ENCODE results near the gene DTNB. TPM values are rescaled to one million over a fixed set of nuclear protein-coding genes. Genes with fewer than 3 reads are reported as not detected.

DTNB gene
- total RNA-seq, 1 donor from 2014 or later: 5.9 TPM

DNA sequence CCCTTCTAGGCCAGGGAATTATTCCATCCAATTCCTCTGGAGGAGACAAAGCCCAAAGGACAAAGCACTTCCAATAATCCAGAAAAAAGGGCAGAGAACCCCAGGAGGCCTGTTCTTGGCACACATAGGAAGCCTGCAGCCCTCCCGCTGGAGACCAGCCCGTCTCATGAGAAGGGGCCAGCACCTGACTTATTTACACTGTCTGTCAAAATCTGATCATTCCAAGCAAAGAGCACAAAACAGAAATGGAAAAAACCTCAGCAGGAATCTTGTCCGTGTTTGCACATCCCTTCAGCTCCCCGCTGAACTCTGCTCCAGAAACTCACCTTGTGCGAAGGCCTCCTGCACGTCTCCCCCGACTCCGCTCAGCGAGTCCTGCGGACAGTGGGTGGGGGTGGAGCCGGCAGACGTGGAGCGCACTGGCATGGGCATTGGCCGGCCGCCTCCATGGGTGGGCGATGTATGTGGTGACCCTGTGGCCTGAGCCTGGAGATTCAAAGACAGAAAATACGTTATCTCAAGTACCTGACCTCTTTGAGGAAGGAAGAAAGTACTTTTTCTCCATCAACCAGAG, 285.4 kb downstream of the DTNB start:
- intact Hi-C loops (cut with micrococcal nuclease): no loop called here
- DNase-seq (no peak), ATAC-seq (no peak)

DNA sequence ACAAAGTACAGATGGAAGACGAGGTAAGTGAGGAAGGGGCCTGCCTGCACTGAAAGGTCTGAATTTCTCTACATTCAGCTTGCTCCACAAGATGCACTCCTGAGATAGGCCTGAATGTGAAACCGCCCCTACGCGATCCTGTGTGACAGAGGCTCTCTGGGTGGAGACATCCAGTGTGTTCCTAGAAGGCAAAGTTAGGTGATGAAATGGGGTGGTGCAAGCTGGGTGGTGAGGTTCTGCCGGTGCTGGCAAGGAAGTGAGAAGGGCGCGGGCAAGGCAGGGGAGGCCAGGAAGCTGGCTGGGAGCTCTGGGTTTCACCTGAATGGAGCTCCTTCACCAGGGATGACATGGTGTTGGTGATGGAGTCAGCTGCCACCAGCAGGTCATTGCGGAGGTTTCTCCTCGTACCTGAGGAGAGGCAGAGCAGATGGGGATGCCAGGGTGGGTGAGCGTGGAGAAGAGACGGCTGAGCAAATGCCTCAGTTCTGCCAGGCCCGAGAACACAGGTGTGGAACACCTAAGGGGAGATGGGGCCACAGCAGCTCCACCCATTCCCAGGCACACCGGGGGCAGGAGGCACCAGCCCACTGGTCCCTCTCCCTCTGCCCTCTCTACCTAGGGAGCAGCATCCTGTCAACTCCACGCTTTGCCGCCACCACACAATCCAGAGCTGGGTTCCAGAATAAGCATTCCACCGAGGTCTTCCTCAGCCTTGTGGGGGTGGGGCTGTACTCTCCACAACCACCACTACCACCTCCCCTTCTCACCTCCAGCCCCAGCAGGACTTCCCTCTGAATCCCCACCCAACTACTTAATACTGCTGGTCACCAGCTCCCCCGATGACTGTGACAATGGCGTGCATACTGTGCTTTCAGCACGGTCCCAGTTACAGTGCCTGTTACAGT, 286.2 kb downstream of the DTNB start:
- intact Hi-C loops (cut with micrococcal nuclease): no loop called here
- DNase-seq: no peak

DNA sequence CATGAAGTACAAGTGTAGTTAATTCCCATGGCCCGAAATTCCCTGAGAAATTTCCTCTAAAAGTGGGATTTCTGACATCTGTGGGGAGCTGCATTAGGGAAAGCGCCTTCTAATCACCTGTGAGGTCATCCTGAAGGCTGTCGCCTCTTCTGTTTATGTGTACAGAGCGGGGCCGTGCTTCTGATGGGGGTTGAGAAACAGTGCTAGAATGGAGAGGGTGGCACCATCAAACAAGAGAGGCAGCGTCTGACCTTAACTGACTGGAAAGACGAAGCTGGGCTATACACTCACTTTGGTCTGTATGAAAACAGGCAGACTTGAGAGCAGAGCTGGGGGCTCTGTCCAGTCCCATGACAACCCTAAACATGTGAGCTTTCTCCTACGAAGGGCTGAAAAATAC, 287.5 kb downstream of the DTNB start:
- ATAC-seq: no peak

More for the DNA sequence above, 286.2 kb downstream of the DTNB start:
- no peak for ATAC-seq

DNA sequence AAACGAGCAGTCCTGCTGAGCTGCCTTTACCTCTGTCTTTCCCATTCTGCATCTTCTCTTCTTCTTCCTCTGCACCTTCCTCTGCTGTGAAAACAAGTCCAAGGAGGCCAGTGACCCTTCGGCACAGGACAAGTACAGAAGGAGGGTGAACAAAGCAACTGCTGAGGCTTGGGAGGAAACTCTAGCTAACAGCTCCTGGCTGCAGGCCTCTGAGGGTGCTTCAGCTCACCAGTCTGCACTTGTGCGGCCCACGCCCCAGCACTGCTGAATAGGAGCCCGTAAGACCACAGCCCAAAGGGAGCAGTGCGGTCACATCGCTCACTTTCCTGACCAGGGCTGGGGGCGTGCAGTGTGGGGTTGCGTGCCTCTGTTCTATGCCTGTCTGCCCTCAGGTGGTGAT, 289.6 kb downstream of the DTNB start:
- DNase-seq (no peak), ATAC-seq (no peak)
- intact Hi-C loops (cut with micrococcal nuclease): no loop called here

More for the DNA sequence above, 287.5 kb downstream of the DTNB start:
- DNase-seq: no peak
- intact Hi-C loops (cut with micrococcal nuclease): no loop called here

DNA sequence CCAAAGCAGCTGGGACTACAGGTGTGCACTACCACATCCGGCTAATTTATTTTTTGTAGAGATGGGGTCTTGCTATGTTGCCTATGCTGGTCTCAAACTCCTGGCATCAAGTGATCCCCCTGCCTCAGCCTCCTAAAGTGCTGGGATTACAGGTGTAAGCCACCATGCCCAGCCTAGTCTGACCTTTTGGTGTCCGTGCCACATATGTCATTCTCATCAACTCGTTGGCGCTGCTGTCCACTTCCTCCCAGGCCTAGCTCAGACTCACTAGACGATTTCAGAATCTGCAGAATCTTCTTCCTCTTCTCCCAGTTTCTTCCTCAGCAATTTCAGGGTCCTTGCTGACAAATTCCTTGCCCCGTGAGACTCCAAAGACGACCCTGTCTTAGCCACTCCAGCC, 291.9 kb downstream of the DTNB start:
- intact Hi-C loops (cut with micrococcal nuclease): no loop called here
- ATAC-seq (no peak), DNase-seq (no peak)

DNA sequence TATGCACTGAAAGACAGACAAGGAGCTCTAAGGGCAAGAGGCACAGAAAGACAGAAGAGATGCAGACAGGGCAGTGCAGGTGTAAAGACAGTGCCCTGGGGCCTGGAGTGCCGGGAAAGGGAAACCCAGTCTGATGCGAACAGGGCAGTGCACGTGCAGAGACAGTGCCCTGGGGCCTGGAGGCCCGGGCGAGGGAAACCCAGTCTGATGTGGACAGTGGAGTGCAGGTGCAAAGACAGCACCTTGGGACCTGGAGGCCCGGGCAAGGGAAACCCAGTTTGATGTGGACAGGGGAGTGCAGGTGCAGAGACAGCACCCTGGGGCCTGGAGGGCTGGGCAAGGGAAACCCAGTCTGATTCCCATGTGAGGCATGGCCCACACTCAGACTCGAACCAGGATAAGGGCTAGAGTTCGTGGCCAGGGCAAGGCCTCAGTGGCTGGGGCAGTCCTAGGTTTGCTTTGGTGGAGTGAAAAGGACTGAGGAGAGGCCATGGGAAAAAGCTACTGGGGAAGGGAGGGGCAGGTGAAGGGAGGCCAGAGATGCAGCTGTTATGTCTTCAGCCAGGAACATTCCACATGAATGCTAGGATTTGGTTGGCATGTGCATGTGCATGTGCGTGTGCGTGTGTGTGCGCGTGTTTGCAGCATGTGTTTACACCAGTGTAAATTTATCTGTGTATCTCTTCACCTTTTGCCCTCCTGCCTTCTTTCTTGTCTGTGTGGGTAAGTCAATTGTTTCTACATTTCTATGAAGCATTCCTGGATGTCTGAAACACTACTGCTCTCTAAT, 292.6 kb downstream of the DTNB start:
- ATAC-seq: no peak
- intact Hi-C loops (cut with micrococcal nuclease): no loop called here
- no peak for DNase-seq

DNA sequence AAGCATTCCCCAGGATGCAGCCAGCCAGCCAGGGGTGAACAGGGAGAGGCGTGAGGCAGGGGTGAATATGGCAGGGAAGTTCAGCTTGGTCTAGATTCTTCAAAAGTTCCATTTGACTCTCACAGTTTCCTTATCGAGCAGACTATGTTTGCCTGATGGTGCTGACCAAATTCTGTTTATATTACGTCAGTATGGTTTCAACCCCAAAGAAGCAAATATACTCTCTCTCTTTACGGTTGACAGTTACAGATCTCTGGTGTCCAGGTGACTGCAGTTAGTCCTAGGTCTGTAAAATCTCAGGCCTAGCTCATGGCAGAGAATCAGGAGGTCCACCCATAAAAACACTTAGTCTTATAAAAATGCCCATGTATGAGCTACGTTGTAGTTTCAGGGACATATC, 293.4 kb downstream of the DTNB start:
- DNase-seq: no peak
- intact Hi-C loops (cut with micrococcal nuclease): no loop called here
- no peak for ATAC-seq

DNA sequence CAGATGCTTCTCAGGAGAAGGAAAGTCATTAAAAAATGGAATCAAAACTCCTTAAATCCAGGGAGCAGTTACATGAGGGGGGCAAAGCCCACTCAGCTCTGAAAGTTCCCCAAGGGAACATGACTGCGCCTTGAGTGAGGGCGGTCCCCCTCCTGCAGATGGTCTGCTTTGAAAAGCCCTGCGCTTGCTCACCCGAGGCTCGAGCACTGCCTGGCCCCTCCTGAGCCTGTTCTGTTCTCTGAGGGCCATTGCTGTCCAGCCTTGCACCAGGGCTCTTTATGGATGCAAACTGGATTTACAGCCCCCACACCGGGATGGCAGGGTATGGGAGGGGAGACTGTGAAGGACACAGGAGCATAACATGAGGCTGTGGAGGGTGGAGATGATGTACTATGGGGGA, 293.8 kb downstream of the DTNB start:
- ATAC-seq (no peak), DNase-seq (no peak)
- intact Hi-C loops (cut with micrococcal nuclease): loop anchor here (5.0 kb wide), 1 partner anchor 37 kb away; the partner anchor contains the start of gene DNMT3A

DNA sequence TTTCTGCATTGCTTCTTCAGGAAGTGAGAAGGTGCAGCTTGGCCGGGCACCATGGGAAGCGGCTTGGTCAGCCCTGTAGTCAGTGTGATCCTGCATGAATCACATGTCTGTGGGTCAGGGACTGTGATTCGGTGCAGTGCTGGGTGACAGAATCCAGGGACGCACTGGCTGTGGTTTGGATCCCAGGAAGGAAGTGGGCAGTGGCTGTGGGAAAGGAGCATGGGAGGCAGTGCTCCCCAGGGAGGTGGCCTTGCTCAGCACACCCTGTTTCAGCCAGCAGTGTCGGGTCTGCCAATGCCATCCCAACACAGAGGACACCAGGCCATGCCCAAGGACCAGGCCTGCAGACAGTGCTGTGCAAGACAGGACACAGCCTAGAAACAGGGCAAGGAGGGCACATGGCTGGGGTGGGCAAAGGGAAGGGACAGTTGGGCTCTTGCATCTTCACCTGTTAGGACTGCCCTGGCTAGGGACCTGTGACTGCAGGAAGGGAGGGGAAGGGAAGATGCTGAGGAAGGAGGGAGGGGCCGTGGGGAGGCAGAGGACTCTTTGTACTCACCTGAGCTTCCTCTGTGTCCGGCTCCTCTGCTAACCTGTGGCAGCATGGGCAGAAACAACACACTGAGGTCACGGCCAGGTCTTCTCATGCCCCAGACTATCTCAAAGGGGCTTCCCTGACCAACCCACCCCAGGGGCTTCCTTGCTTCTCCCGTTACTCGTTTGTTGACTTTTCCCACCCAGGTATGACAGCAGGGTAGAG, 294.5 kb downstream of the DTNB start:
- intact Hi-C loops (cut with micrococcal nuclease): loop anchor here (5.0 kb wide), 1 partner anchor 37 kb away; the partner anchor contains the start of gene DNMT3A
- ATAC-seq (no peak), DNase-seq (no peak)

DNA sequence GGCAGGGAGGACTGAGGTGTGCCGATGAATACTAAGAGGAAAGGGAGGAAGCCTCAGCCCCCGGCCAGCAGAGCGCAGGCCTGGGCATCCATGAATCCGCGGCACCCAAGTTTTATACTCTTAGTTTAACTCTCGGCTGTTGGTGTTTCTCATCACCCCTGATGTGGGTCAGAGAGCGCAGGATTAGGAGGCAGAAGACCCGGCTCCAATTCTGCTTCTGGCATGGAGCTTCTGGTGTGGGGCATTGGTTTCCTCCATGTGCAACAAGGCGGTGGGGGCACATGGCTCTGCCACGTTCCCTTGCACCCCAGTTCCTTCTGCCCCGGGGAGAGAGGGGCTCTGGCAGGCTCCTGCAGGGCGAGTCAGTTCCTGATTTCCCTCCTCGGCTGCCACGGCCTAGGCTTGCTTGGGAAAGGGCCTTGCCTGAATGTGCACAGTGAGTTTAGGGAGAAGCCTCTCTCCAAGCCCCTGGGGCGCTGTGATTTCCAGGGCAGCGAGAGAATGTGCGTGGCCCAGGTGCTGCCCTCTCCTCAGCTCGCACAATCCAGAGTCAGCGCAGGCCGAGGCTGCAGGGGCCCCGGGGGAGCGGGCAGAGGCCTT, 295.5 kb downstream of the DTNB start:
- DNase-seq (no peak), ATAC-seq (no peak)
- intact Hi-C loops (cut with micrococcal nuclease): loop anchor here (5.0 kb wide), 1 partner anchor 36 kb away; the partner anchor contains the start of gene DNMT3A

DNA sequence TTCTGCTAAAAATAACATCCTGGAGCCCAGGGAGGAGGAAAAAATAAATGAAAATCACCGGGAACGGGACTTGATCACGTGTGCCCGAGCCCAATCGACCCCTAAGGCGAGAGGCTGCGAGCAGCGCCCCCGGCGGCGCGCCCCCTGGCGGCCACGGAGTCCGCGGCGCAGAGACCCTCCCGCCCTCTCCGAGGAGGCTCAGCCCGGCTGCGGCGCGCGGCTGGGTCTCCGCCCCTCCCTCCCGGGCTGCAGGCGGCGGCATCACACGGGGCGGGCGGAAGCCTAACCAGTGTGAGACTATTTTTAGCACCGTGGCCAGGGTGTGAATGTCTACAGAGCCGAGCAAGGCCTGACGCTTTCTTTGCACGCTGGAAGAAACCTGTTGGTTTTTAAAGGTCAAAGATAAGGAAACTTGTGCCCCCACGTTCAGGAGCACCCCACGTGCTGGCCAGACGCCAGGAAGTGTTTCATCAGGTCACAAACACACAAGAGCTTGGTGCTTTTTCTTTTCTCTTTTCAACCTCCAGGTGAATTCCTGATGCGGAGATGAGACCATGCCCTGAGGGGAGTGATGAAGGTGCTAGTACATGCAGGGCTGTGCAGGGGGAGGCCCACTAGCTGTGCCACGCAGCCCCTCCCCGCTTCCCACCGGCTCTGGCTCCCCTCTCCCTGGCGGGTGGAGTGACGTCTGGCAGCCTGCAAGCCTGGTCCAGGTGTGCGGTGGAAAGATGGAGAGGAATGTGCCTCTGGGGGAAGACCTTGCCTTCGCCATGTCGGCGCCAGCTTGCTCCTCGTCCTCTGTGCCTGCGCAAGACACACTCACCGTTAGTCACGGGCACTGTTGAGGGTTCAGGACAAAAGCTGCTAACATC, 296.4 kb downstream of the DTNB start:
- ATAC-seq (peak; percentile 98), DNase-seq (peak; percentile 92)
- intact Hi-C loops (cut with micrococcal nuclease): loop anchor here (5.0 kb wide), 1 partner anchor 35 kb away; the partner anchor contains the start of gene DNMT3A

DNA sequence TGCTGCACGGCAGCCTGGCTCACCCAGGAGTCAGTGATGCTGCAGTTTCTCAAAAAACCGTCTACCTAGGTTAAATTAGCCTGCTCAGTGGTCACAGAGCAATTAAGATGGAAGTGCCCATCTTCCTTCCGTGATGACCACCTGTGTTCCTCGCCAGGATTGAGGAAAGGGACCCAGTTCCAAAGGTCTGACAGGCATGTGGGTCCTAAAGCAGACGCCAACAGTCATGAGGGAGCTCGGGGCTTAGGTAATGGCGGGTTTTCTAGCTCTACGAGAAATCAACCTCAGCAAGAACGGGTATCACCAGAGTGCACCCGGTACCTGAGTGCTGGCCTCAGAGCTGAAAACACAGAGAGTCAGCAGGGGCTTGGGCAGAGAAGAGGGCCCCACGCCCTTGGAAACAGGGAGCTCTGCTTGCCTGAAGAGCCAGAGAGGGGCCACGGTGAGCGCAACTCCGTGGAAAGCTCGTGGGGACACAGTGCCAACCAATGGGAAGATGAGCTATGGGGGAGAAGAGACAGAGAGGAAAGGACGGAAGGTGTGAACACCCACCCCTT, 297.3 kb downstream of the DTNB start:
- DNase-seq: no peak
- intact Hi-C loops (cut with micrococcal nuclease): loop anchor here (5.0 kb wide), 1 partner anchor 34 kb away; the partner anchor contains the start of gene DNMT3A
- no peak for ATAC-seq

DNA sequence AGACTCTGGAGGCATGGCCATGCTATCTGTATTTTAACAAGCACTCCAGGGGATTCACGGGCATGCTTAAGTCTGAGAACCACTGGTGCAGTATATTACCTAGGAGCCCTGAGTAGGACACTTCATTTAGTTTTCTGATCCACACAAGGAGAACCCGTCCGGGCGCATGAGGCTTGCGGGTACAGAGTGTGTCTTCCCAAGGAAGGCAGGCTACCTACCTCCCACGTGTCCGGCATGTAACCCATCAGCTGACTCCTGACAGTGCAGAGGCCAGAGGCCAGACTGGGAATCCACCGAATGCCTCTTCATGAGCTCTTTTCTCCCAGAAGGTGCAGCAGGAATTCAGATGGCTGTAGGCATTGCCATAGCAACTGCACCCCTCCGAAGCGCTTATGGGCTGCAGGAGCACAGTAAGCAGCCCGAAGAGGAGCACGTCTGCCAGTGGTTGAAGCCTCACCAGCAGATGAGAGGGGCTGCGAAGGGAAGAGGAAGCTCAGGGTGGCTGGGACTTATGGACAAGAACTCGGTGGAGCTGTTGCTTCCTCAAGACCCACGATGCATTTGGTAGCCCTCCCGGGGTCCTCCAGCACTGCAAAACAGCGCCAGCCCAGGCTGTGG, 297.9 kb downstream of the DTNB start:
- ATAC-seq (no peak), DNase-seq (no peak)
- intact Hi-C loops (cut with micrococcal nuclease): loop anchor here (5.0 kb wide), 1 partner anchor 33 kb away; the partner anchor contains the start of gene DNMT3A

DNA sequence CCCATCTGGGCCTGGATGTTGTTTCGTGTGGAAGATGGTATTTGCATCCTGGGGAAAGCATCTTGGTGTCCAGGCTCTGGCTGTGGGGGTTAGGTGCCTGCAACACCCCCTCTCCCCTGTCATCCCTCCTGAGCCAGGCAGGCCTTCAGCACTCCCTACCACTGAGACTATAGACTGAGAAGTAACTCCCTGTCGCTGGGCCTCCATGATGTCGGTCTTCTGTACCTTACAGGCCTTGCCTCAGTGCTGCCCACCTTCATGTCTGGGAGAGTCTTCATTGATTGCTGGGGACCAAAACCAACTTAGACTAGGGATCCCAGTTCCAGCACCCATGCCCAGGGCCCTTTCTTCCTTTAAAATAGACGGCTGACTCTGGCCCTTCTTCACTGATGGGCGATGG, 298.6 kb downstream of the DTNB start:
- ATAC-seq (no peak), DNase-seq (no peak)
- intact Hi-C loops (cut with micrococcal nuclease): loop anchor here (5.0 kb wide), 1 partner anchor 33 kb away; the partner anchor contains the start of gene DNMT3A

DNA sequence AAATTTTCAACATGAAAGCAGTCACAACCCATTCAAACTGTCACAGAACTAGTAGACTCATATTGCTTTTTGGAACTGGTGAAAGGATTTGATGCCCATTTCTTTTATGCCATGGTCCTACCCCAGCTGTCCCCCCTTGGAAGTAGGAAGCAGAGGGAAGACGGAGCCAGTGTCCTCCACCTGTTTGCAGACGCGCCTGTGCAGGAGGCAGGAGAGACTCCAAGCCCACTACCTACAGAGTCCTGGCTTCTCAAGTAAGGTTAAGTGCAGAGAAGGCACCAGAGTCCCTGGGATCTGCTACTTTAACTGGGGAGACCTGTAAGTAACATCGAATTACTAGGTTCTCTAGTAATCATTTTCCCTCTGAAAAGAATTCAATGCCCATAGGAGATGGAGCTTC, 299.0 kb downstream of the DTNB start:
- ATAC-seq (no peak), DNase-seq (no peak)
- intact Hi-C loops (cut with micrococcal nuclease): no loop called here

DNA sequence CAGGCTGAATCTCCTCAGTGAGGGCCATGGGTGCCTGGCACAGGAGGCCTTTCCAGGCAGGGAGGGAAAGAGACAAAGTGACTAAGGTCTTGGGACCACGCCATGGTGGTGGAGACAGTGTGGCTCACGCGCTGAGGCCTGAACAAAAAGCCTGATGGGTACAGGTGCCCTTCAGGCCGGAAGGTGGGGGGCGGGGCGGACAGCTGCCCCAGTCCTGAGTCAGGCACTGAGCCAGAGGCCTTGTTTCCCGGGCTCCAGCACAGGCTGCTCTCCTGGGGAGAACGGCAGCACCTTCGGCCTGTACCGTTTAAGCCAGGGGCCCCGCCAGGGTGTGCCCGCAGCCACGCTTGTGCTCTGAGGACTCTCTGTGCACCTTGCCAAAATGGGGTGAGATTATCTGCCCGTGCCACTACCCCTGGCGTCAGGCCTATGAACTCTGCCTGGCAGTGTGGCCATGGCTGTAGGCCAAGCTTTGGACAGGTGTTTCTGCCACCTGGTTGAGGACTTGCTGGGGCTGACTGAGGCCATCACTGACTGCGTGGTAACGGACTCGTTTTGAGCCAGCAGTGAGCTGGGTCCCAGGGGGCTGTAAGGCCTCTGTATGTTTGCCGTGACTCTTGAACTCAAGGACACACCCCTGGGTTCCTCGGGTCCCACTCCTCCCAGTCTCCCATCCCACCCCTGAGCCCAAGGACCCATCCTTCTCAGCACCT, 300.0 kb downstream of the DTNB start:
- peak; percentile 59 for ATAC-seq
- peak; percentile 62 for DNase-seq
- intact Hi-C loops (cut with micrococcal nuclease): no loop called here
